DND-41 (cell line): ENCODE measurements around the gene AGXT.

Source experiments
- EZH2 ChIP-seq: IDR thresholded peaks from 3 replicates; pipeline ENCODE4 v1.6.1; 2012; ENCODE audit warnings: borderline replicate concordance, low read depth, mild to moderate bottlenecking, moderate library complexity, low read length, inconsistent platforms; ENCODE audit not compliant: severe bottlenecking
- TF ChIP-seq, protein P1 (sequence below): IDR thresholded peaks from 2 replicates; pipeline ENCODE4 v1.5.1; 2012; ENCODE audit warnings: borderline replicate concordance, low read length, moderate library complexity, mild to moderate bottlenecking; ENCODE audit not compliant: poor library complexity, severe bottlenecking; ENCODE audit errors: extremely low read depth

GRCh38 chr2:240874715-240875227 lies 6.1 kb downstream of the AGXT start:
- TF ChIP-seq, protein P1, sequence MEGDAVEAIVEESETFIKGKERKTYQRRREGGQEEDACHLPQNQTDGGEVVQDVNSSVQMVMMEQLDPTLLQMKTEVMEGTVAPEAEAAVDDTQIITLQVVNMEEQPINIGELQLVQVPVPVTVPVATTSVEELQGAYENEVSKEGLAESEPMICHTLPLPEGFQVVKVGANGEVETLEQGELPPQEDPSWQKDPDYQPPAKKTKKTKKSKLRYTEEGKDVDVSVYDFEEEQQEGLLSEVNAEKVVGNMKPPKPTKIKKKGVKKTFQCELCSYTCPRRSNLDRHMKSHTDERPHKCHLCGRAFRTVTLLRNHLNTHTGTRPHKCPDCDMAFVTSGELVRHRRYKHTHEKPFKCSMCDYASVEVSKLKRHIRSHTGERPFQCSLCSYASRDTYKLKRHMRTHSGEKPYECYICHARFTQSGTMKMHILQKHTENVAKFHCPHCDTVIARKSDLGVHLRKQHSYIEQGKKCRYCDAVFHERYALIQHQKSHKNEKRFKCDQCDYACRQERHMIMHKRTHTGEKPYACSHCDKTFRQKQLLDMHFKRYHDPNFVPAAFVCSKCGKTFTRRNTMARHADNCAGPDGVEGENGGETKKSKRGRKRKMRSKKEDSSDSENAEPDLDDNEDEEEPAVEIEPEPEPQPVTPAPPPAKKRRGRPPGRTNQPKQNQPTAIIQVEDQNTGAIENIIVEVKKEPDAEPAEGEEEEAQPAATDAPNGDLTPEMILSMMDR: no peak
- TF ChIP-seq EZH2: no peak
